HEK293 (cell line): ENCODE data around the gene PRODH2.

ENCODE experiments used
- CTCF ChIA-PET: fragments of 350-600 bp; formaldehyde crosslinking; extraction: SDS; loops from one replicate; lab custom pipeline; 2021; ENCODE audit warnings: antibody characterized with exemption; lab: Yijun Ruan, JAX
- POLR2A ChIA-PET: fragments of 300-600 bp; formaldehyde crosslinking; extraction: SDS; loops from one replicate; lab custom pipeline; 2020; ENCODE audit warnings: antibody characterized with exemption, inconsistent platforms; lab: Yijun Ruan, JAX
- H3K27ac ChIP-seq: fragments of 200-500 bp; sonication (Bioruptor generic); 2 replicates; pipeline ENCODE4 v1.5.1; 2014; ENCODE audit warnings: low read depth, low read length, control low read depth, inconsistent platforms; ENCODE audit errors: extremely low read depth
- H3K36me3 ChIP-seq, 2 experiments: fragments of 200-500 bp in 1 of 2; sonication (Bioruptor generic) in 1 of 2; 1 replicate in 1 of 2; 2 replicates in 1 of 2; pipeline ENCODE4 v1.5.1; 2014 to 2017; ENCODE audit warnings: inconsistent platforms in 2 of 2, low read length in 2 of 2; ENCODE audit not compliant: control insufficient read depth in 2 of 2, insufficient read depth in 1 of 2
- H3K4me1 ChIP-seq: fragments of 200-500 bp; sonication (Bioruptor generic); 2 replicates; pipeline ENCODE4 v1.5.1; 2014; ENCODE audit warnings: mild to moderate bottlenecking, low read length, inconsistent platforms; ENCODE audit not compliant: control insufficient read depth, insufficient read depth
- H3K4me3 ChIP-seq: 2 replicates; pipeline ENCODE4 v1.5.1; 2011; ENCODE audit warnings: low read depth, mild to moderate bottlenecking, control low read depth, low read length, moderate library complexity
- H3K9me3 ChIP-seq: fragments of 200-500 bp; sonication (Bioruptor generic); 2 replicates; pipeline ENCODE4 v1.5.1; 2014; ENCODE audit warnings: low read depth, low read length, inconsistent platforms; ENCODE audit not compliant: control insufficient read depth, insufficient read depth
- CTCF ChIP-seq: fragments of 450-650 bp; formaldehyde crosslinking; IDR thresholded peaks from 2 replicates; pipeline ENCODE4 v1.5.1; 2016; ENCODE audit warnings: missing biosample characterization, missing genetic modification characterization
- INSM2 ChIP-seq: fragments of 450-650 bp; formaldehyde crosslinking; IDR thresholded peaks from 2 replicates; pipeline ENCODE4 v1.5.1; 2016; ENCODE audit warnings: missing biosample characterization, missing genetic modification characterization
- KLF16 ChIP-seq: fragments of 450-650 bp; formaldehyde crosslinking; IDR thresholded peaks from 2 replicates; pipeline ENCODE4 v1.5.1; 2017; ENCODE audit warnings: missing biosample characterization, missing genetic modification characterization
- MYNN ChIP-seq: fragments of 450-650 bp; formaldehyde crosslinking; IDR thresholded peaks from 2 replicates; pipeline ENCODE4 v1.5.1; 2016; ENCODE audit warnings: missing biosample characterization, missing genetic modification characterization, borderline replicate concordance
- SALL2 ChIP-seq: fragments of 450-650 bp; formaldehyde crosslinking; IDR thresholded peaks from 2 replicates; pipeline ENCODE4 v1.5.0; 2017; ENCODE audit warnings: missing biosample characterization, mild to moderate bottlenecking, missing genetic modification characterization, borderline replicate concordance
- SETDB1 ChIP-seq: IDR thresholded peaks from one replicate; pipeline ENCODE4 v1.6.1; 2017; ENCODE audit warnings: mild to moderate bottlenecking, low read length, moderate library complexity, mixed read lengths; ENCODE audit not compliant: insufficient read length
- SP7 ChIP-seq: fragments of 450-650 bp; formaldehyde crosslinking; IDR thresholded peaks from 2 replicates; pipeline ENCODE4 v1.5.1; 2016; ENCODE audit warnings: missing biosample characterization, missing genetic modification characterization
- WT1 ChIP-seq: fragments of 450-650 bp; formaldehyde crosslinking; IDR thresholded peaks from 2 replicates; pipeline ENCODE4 v1.5.1; 2016; ENCODE audit warnings: missing biosample characterization, missing genetic modification characterization
- ZBTB49 ChIP-seq: fragments of 450-650 bp; formaldehyde crosslinking; IDR thresholded peaks from 2 replicates; pipeline ENCODE4 v1.5.1; 2016; ENCODE audit warnings: missing biosample characterization, missing genetic modification characterization, low read depth
- ZFP3 ChIP-seq: fragments of 450-650 bp; formaldehyde crosslinking; IDR thresholded peaks from 2 replicates; pipeline ENCODE4 v1.5.1; 2016; ENCODE audit warnings: low read depth, missing biosample characterization, missing genetic modification characterization
- ZNF114 ChIP-seq: fragments of 450-650 bp; formaldehyde crosslinking; IDR thresholded peaks from 2 replicates; pipeline ENCODE4 v1.5.0; 2017; ENCODE audit warnings: missing biosample characterization, missing genetic modification characterization
- ZNF155 ChIP-seq: fragments of 450-650 bp; formaldehyde crosslinking; IDR thresholded peaks from 2 replicates; pipeline ENCODE4 v1.5.1; 2016; ENCODE audit warnings: missing biosample characterization, missing genetic modification characterization
- ZNF2 ChIP-seq: fragments of 450-650 bp; formaldehyde crosslinking; IDR thresholded peaks from 2 replicates; pipeline ENCODE4 v1.5.1; 2016; ENCODE audit warnings: missing biosample characterization, missing genetic modification characterization
- ZNF214 ChIP-seq: fragments of 450-650 bp; formaldehyde crosslinking; IDR thresholded peaks from 2 replicates; pipeline ENCODE4 v1.5.1; 2017; ENCODE audit warnings: missing biosample characterization, mild to moderate bottlenecking, missing genetic modification characterization, borderline replicate concordance
- ZNF23 ChIP-seq: fragments of 450-650 bp; formaldehyde crosslinking; IDR thresholded peaks from 2 replicates; pipeline ENCODE4 v1.5.1; 2016; ENCODE audit warnings: missing biosample characterization, missing genetic modification characterization, borderline replicate concordance
- ZNF239 ChIP-seq: fragments of 450-650 bp; formaldehyde crosslinking; IDR thresholded peaks from 2 replicates; pipeline ENCODE4 v1.5.1; 2016; ENCODE audit warnings: missing biosample characterization, missing genetic modification characterization
- ZNF274 ChIP-seq, 2 experiments: fragments of 200-500 bp in 1 of 2; fragments of 450-650 bp in 1 of 2; sonication (Bioruptor generic) in 1 of 2; formaldehyde crosslinking in 1 of 2; IDR thresholded peaks; 2 replicates each; pipeline versions ENCODE4 v1.5.1 to v1.6.1; 2014 to 2016; ENCODE audit warnings: borderline replicate concordance in 1 of 2, inconsistent platforms in 1 of 2, low read length in 1 of 2, missing biosample characterization in 1 of 2, missing genetic modification characterization in 1 of 2
- ZNF394 ChIP-seq: fragments of 450-650 bp; formaldehyde crosslinking; IDR thresholded peaks from 2 replicates; pipeline ENCODE4 v1.5.1; 2016; ENCODE audit warnings: missing biosample characterization, missing genetic modification characterization, mild to moderate bottlenecking, moderate library complexity, borderline replicate concordance
- ZNF398 ChIP-seq: fragments of 450-650 bp; formaldehyde crosslinking; IDR thresholded peaks from 2 replicates; pipeline ENCODE4 v1.5.1; 2017; ENCODE audit warnings: missing biosample characterization, missing genetic modification characterization
- ZNF433 ChIP-seq: fragments of 450-650 bp; formaldehyde crosslinking; IDR thresholded peaks from 2 replicates; pipeline ENCODE4 v1.5.1; 2016; ENCODE audit warnings: missing biosample characterization, missing genetic modification characterization, low read depth
- ZNF561 ChIP-seq: fragments of 450-650 bp; IDR thresholded peaks from 2 replicates; pipeline ENCODE4 v1.5.1; 2018; ENCODE audit warnings: missing biosample characterization, missing genetic modification characterization, borderline replicate concordance
- ZNF629 ChIP-seq: fragments of 450-650 bp; formaldehyde crosslinking; IDR thresholded peaks from 2 replicates; pipeline ENCODE4 v1.5.1; 2017; ENCODE audit warnings: missing biosample characterization, missing genetic modification characterization
- ZNF664 ChIP-seq: fragments of 450-650 bp; formaldehyde crosslinking; IDR thresholded peaks from 2 replicates; pipeline ENCODE4 v1.5.1; 2016; ENCODE audit warnings: missing biosample characterization, missing genetic modification characterization
- ZNF692 ChIP-seq: fragments of 450-650 bp; formaldehyde crosslinking; IDR thresholded peaks from 2 replicates; pipeline ENCODE4 v1.5.1; 2016; ENCODE audit warnings: missing biosample characterization, missing genetic modification characterization
- ZNF704 ChIP-seq: fragments of 450-650 bp; formaldehyde crosslinking; IDR thresholded peaks from 2 replicates; pipeline ENCODE4 v1.5.1; 2016; ENCODE audit warnings: missing biosample characterization, missing genetic modification characterization
- ZNF785 ChIP-seq: fragments of 450-650 bp; formaldehyde crosslinking; IDR thresholded peaks from 2 replicates; pipeline ENCODE4 v1.5.1; 2016; ENCODE audit warnings: missing biosample characterization, missing genetic modification characterization
- ZNF837 ChIP-seq: fragments of 450-650 bp; formaldehyde crosslinking; IDR thresholded peaks from 2 replicates; pipeline ENCODE4 v1.5.1; 2016; ENCODE audit warnings: missing biosample characterization, missing genetic modification characterization

Gene PRODH2

GRCh38 chr19:35833972-35834371 lies 21.3 kb upstream of the PRODH2 start (continued):
- TF ChIP-seq INSM2 (tag by site-specific recombination) (no peak), ZNF692 (tag by site-specific recombination) (no peak), ZFP3 (no peak), ZNF664 (no peak), ZNF785 (tag by site-specific recombination) (no peak), MYNN (tag by site-specific recombination) (no peak), WT1 (tag by site-specific recombination) (no peak), ZNF23 (tag by site-specific recombination) (no peak), ZNF433 (no peak), SP7 (tag by site-specific recombination) (no peak), ZNF398 (tag by site-specific recombination) (no peak)
- TF ChIP-seq, all 188 proteins: peak for 0

- Histone ChIP-seq H3K9me3 (peaks cover 2% of the 10 kb centered on the region; the same call in 1 of the 2 replicates), H3K27ac (no peak overlapping the region), H3K36me3 (no peaks in the 10 kb centered on the region; a peak in 1 of 3 replicates), H3K4me1 (no peaks in the 10 kb centered on the region; the same call in 1 of the 2 replicates), H3K4me3 (no peak overlapping the region)
- ChIA-PET CTCF (interaction anchor here (0.6 to 1.3 kb wide), 5 partner anchors 9 to 63 kb away, joined by 3 to 5 read pairs (median 3); no protein-coding TSS in a partner anchor), POLR2A (no interaction called here)
- TF ChIP-seq ZNF561 (no peak), ZBTB49 (no peak), ZNF155 (tag by site-specific recombination) (no peak), ZNF114 (tag by site-specific recombination) (no peak), CTCF (no peak), KLF16 (tag by site-specific recombination) (no peak), ZNF394 (tag by site-specific recombination) (no peak), ZNF837 (tag by site-specific recombination) (no peak), ZNF239 (no peak), ZNF214 (tag by site-specific recombination) (no peak), ZNF629 (tag by site-specific recombination) (no peak), ZNF274 (IDR thresholded peaks at IDR 0.05; ENCODE audit: low read length) (no peak), ZNF274 (tag by site-specific recombination; IDR thresholded peaks at IDR 0.05; ENCODE audit: borderline replicate concordance) (no peak), SETDB1 (no peak), ZNF704 (tag by site-specific recombination) (no peak), SALL2 (tag by site-specific recombination) (no peak), ZNF2 (tag by site-specific recombination) (no peak)
These were observed 19.4 kb upstream of the PRODH2 start for GRCh38 chr19:35832054-35832453.
